Measurements from ENCODE around the gene GOLT1A.

The GOLT1A gene

GRCh38 chr1:204150702-204151551, 62.9 kb downstream of the GOLT1A start:
- no peak overlapping the region for H3K4me3 ChIP-seq (ENCODE audit: low read depth, low read length)
- TF ChIP-seq CTCF (IDR thresholded peaks at IDR 0.05; ENCODE audit: borderline replicate concordance, insufficient read depth, low read depth, low read length), result no peak

DNA sequence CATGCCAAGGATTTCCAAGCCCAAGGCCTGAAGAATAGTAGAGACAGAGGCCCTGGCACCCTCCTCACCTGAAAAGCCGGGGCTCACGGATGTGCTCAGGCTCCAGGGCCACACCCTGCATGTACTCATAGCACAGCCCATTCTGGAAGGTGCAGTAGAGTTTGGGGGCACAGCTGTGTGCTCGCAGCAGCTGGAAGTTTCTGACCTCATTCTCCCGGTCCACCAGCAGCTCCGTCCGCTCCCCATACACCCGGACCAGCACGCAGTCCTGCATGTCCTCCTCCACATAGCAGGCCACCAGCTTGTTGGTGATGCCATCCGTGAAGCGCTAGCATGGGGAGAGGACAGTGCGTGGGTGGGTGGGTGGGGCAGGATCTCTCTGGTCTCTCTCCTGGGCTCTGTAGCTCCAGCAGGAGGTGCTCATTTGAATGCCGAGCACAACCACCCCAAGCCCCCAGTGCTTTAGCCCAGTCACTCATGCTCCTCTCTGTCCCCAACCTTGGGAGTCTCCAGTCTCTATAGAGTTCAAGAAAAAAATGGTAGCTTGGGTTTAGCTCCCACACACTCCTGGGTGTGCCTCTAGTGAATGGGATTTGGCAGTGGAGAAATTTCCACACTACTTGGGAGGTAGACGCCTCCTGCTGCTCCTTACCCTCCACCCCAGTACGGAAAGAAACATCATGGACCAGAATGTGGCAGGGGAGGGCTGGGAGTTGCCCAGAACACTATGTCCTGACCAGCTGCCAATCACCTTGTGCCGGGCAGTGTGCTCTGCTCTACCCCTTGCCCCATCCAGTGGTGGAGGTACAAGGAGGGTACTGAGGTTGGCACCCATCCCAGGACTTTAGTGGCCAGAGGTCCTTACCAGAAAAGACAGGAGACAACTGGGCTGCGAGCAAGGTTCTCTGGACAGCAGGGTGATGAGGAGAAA, 63.9 kb downstream of the GOLT1A start:
- TF ChIP-seq CTCF (IDR thresholded peaks at IDR 0.05; ENCODE audit: borderline replicate concordance, insufficient read depth, low read depth, low read length), result no peak
- no peak overlapping the region for H3K4me3 ChIP-seq (ENCODE audit: low read depth, low read length)

GRCh38 chr1:204149107-204149506, 64.7 kb downstream of the GOLT1A start:
- no peak overlapping the region for H3K4me3 ChIP-seq (ENCODE audit: low read depth, low read length)

More at GRCh38 chr1:204149107-204149506, 64.7 kb downstream of the GOLT1A start:
- TF ChIP-seq CTCF (IDR thresholded peaks at IDR 0.05; ENCODE audit: borderline replicate concordance, insufficient read depth, low read depth, low read length), result no peak
